Sigmoid colon (tissue), 7 donors: Measurements from ENCODE around the gene NUDC. TPM values are rescaled to one million over a fixed set of nuclear protein-coding genes. Genes with fewer than 3 reads are reported as not detected.

Source experiments
- DNase-seq: peaks from one replicate; pipeline ENCODE4 v3.0.0-alpha.2; 2019
- H3K27ac ChIP-seq, 4 donors: fragments of 200-600 bp; sonication (generic); one replicate each; pipeline ENCODE4 v1.5.1; 2016 to 2019; ENCODE audit warnings: mild to moderate bottlenecking in 1 of 4
- H3K27me3 ChIP-seq, 3 donors: fragments of 200-600 bp; sonication (generic); one replicate each; pipeline ENCODE4 v1.5.1; 2019; ENCODE audit warnings: mild to moderate bottlenecking in 1 of 3
- H3K36me3 ChIP-seq, 4 donors: fragments of 200-600 bp; sonication (generic); one replicate each; pipeline ENCODE4 v1.5.1; 2016 to 2019
- H3K4me1 ChIP-seq, 4 donors: fragments of 200-600 bp; sonication (generic); one replicate each; pipeline ENCODE4 v1.5.1; 2017 to 2019
- H3K4me3 ChIP-seq, 4 donors: fragments of 200-600 bp; sonication (generic); one replicate each; pipeline ENCODE4 v1.5.1; 2017 to 2019; ENCODE audit warnings: mild to moderate bottlenecking in 2 of 4, moderate library complexity in 1 of 4
- H3K9me3 ChIP-seq, 4 donors: fragments of 200-600 bp in 3 of 4; sonication (generic) in 3 of 4; one replicate each; pipeline versions ENCODE4 v1.5.1 to v1.6.1; 2013 to 2019
- EP300 ChIP-seq, 4 donors: sonication (generic); formaldehyde crosslinking; IDR thresholded peaks; one replicate each; pipeline ENCODE4 v1.6.1; 2017; ENCODE audit warnings: antibody characterized with exemption in 4 of 4
- POLR2A ChIP-seq, 2 donors: fragments of 450-650 bp; IDR thresholded peaks; one replicate each; pipeline ENCODE4 v1.6.1; 2016; ENCODE audit warnings: antibody characterized with exemption in 2 of 2, mild to moderate bottlenecking in 2 of 2, moderate library complexity in 2 of 2
- POLR2AphosphoS5 ChIP-seq, 4 donors: sonication (generic); formaldehyde crosslinking; IDR thresholded peaks; one replicate each; pipeline ENCODE4 v1.6.1; 2017; ENCODE audit warnings: antibody characterized with exemption in 4 of 4
- WGBS, 2 donors: extraction: QIAGEN DNeasy Blood & Tissue Kit; methylation state at CpG; one replicate each; pipeline ENCODE4 v1.1.7; 2013; 5-methylcytosine and 5-hydroxymethylcytosine counted together
- intact Hi-C: fragments of 100-400 bp; cut with DNase I; formaldehyde crosslinking; loops from one replicate; pipeline ENCODE4 v1.15.1; 2023
- polyA plus RNA-seq, 3 donors: library from polyadenylated mRNA; stranded (reverse); fragments of 200-250 nt; gene quantifications; one replicate each; pipeline ENCODE4 v1.2.3, GENCODE V29; 2013
- total RNA-seq, 4 donors: library from RNA; depleted of rRNA; stranded (reverse); fragments of >200 nt; gene quantifications; one replicate each; pipeline ENCODE4 v1.1.0, GENCODE V29; 2016
- TF ChIP-seq, protein P1 (sequence below), 4 experiments: fragments of 450-650 bp in 3 of 4; fragments of 200-600 bp in 1 of 4; IDR thresholded peaks; one replicate each; pipeline ENCODE4 v1.5.1; 2016 to 2019; ENCODE audit warnings: antibody characterized with exemption in 4 of 4, mild to moderate bottlenecking in 3 of 4, moderate library complexity in 2 of 4
- donor health status: healthy with polysubstance abuse.
- donor health status: Bipolar disorder and iron deficiency.
- donor health status: healthy.

The NUDC gene
- total and polyA plus RNA-seq, 7 donors: 28.4 to 82.1 (median 57.1) TPM

DNA sequence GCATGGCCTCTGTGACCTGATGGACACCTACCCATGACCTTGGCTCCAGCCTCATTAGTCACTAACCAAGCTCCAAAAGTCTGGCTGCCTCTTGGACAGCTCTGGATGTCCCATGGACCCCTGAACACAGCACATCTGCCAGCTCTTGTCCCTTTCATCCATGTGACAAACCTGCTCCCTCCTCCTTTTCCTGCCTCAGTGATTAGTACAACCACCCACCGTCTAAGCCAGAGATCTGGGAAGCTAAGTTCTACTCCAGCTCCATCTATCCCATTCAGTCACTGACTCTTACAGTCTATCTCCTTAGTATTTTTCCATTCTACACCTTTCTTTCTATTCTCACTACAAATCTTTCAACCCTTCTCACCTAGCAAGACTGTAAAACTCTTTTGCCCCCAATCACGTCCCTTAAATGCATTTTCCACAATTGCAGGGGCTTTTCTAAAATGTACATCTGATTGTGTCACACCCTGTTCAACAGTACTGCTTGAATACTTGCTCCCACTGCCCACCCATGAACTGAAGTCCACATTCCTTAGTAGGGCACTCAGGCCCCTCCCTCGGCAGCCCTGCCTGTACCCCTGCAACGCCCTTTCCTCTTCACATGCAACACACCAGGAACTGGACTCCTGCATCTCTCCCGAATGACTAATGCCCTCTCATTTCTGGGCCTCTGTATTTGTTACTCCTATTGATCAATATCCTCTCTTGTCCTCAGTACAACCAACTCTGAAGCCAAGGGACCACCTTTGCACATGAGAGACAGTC is 38.7 kb upstream of the NUDC start:
- Histone ChIP-seq H3K9me3 (no peaks in the 10 kb centered on the region), H3K4me1 (peaks cover 0 to under 1% (median 0%) of the 10 kb centered on the region in 4 donors), H3K27me3 (no peaks in the 10 kb centered on the region), H3K4me3 (no peak overlapping the region), H3K27ac (no peak overlapping the region), H3K36me3 (peaks cover 38 to 98% (median 71%) of the 10 kb centered on the region in 4 donors)
- DNase-seq: no peak
- intact Hi-C loops: no loop called here
- WGBS, 2 donors: 85 to 90% methylated on average over 5 of the region's 5 CpGs
- no peak for TF ChIP-seq POLR2A (IDR thresholded peaks at IDR 0.05)
- no peak for TF ChIP-seq POLR2AphosphoS5 (IDR thresholded peaks at IDR 0.05)
- no peak for TF ChIP-seq EP300 (IDR thresholded peaks at IDR 0.05)

GRCh38 chr1:26887125-26887524 is 34.4 kb upstream of the NUDC start:
- H3K9me3 ChIP-seq: no peaks in the 10 kb centered on the region
- 85 to 96% methylated on average over 1 of the region's 1 CpG for WGBS, 2 donors
- peaks cover 0 to 23% (median 21%) of the 10 kb centered on the region in 4 donors for H3K4me1 ChIP-seq
- H3K27ac ChIP-seq: no peak overlapping the region
- H3K27me3 ChIP-seq: no peaks in the 10 kb centered on the region
- intact Hi-C loops: no loop called here
- DNase-seq: no peak
- H3K4me3 ChIP-seq: no peak overlapping the region
- peaks cover 24 to 76% (median 51%) of the 10 kb centered on the region in 4 donors for H3K36me3 ChIP-seq
- TF ChIP-seq EP300 (IDR thresholded peaks at IDR 0.05): no peak
- TF ChIP-seq, protein P1, sequence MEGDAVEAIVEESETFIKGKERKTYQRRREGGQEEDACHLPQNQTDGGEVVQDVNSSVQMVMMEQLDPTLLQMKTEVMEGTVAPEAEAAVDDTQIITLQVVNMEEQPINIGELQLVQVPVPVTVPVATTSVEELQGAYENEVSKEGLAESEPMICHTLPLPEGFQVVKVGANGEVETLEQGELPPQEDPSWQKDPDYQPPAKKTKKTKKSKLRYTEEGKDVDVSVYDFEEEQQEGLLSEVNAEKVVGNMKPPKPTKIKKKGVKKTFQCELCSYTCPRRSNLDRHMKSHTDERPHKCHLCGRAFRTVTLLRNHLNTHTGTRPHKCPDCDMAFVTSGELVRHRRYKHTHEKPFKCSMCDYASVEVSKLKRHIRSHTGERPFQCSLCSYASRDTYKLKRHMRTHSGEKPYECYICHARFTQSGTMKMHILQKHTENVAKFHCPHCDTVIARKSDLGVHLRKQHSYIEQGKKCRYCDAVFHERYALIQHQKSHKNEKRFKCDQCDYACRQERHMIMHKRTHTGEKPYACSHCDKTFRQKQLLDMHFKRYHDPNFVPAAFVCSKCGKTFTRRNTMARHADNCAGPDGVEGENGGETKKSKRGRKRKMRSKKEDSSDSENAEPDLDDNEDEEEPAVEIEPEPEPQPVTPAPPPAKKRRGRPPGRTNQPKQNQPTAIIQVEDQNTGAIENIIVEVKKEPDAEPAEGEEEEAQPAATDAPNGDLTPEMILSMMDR (IDR thresholded peaks at IDR 0.05): peak in 1 of 4 experiments; percentile 18

DNA sequence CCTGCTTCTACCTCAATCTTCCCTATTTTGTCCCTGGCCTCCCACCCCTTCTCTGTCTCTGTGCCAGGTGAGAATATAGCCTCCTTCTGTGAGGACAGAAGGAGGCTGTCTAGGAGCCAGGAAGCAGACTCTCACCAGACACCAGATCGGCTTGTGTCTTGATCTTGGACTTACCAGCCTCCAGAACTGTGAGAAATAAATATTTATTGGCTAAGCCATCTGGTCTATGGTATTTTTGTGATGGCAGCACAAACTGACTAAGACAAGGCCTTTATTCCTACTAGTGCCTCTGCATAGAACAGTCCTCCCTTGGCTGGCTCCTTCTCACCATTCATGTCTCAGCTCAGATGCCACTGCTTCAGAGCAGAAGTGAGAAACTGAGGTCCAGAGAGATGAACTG is 33.3 kb upstream of the NUDC start:
- intact Hi-C loops: no loop called here
- Histone ChIP-seq H3K27ac (no peak overlapping the region), H3K36me3 (peaks cover 27 to 76% (median 48%) of the 10 kb centered on the region in 4 donors), H3K27me3 (no peaks in the 10 kb centered on the region), H3K4me3 (no peak overlapping the region), H3K9me3 (no peaks in the 10 kb centered on the region), H3K4me1 (peaks cover 0 to 23% (median 21%) of the 10 kb centered on the region in 4 donors)
- DNase-seq: no peak
- TF ChIP-seq POLR2AphosphoS5 (IDR thresholded peaks at IDR 0.05) (no peak), EP300 (IDR thresholded peaks at IDR 0.05) (no peak), POLR2A (IDR thresholded peaks at IDR 0.05) (no peak)
- TF ChIP-seq, protein P1 (IDR thresholded peaks at IDR 0.05): no peak
- 93 to 95% methylated on average over 1 of the region's 1 CpG for WGBS, 2 donors

GRCh38 chr1:26889551-26890466 is 31.7 kb upstream of the NUDC start, which contains the start of gene GPN2:
Gene GPN2, minus strand, starts transcription at chr1:26890283. Its CDS starts 187 bp downstream, at chr1:26890096.
- DNase-seq: peak; percentile 86
- Histone ChIP-seq H3K36me3 (peaks cover 27 to 76% (median 48%) of the 10 kb centered on the region in 4 donors), H3K4me1 (peaks cover 0 to 23% (median 21%) of the 10 kb centered on the region in 4 donors), H3K4me3 (peak within 1 kb of the TSS; percentile 66 to 81 (median 74)), H3K27me3 (no peaks in the 10 kb centered on the region), H3K27ac (peak within 1 kb of the TSS; percentile 88 to 92 (median 90)), H3K9me3 (no peaks in the 10 kb centered on the region)
- WGBS, 2 donors: 1% methylated on average over 89 of the region's 89 CpGs
- intact Hi-C loops: no loop called here
- TF ChIP-seq POLR2AphosphoS5 (IDR thresholded peaks at IDR 0.05): peak; percentile 80 to 92 (median 86)
- no peak for TF ChIP-seq EP300 (IDR thresholded peaks at IDR 0.05)
- TF ChIP-seq POLR2A (IDR thresholded peaks at IDR 0.05): peak; percentile 44 to 64

GRCh38 chr1:26890467-26890796 is 31.1 kb upstream of the NUDC start:
- Histone ChIP-seq H3K27ac (peak overlapping the region; percentile 88 to 92 (median 90)), H3K36me3 (peaks cover 21 to 76% (median 46%) of the 10 kb centered on the region in 4 donors)

More at GRCh38 chr1:26890467-26890796, 31.1 kb upstream of the NUDC start:
- peak; percentile 68 for DNase-seq
- Histone ChIP-seq H3K27me3 (no peaks in the 10 kb centered on the region), H3K4me1 (peaks cover 0 to 23% (median 21%) of the 10 kb centered on the region in 4 donors), H3K9me3 (no peaks in the 10 kb centered on the region), H3K4me3 (peak overlapping the region; percentile 66 to 81 (median 74))
- WGBS, 2 donors: 1 to 5% methylated on average over 12 of the region's 12 CpGs
- TF ChIP-seq EP300 (IDR thresholded peaks at IDR 0.05): no peak
- TF ChIP-seq POLR2A (IDR thresholded peaks at IDR 0.05): no peak
- TF ChIP-seq, protein P1 (IDR thresholded peaks at IDR 0.05): no peak
- TF ChIP-seq POLR2AphosphoS5 (IDR thresholded peaks at IDR 0.05): no peak
- intact Hi-C loops: no loop called here
